HG03571 (cell line): ENCODE results near the gene MPZL3.

Source experiments
- ATAC-seq: cut with Tn5 transposase; IDR thresholded peaks from one replicate; pipeline ENCODE4 v1.9.1; 2021; ENCODE audit not compliant: unreplicated experiment

Gene MPZL3

GRCh38 chr11:118233377-118233776, 18.8 kb downstream of the MPZL3 start:
- no peak for ATAC-seq

GRCh38 chr11:118232659-118233058, 19.5 kb downstream of the MPZL3 start:
- no peak for ATAC-seq

GRCh38 chr11:118231461-118231860, 20.7 kb downstream of the MPZL3 start:
- ATAC-seq: no peak

- no peak for ATAC-seq
Observed at GRCh38 chr11:118230088-118230487, 22.1 kb downstream of the MPZL3 start.

- ATAC-seq: no peak
Observed at GRCh38 chr11:118229274-118229847, 22.8 kb downstream of the MPZL3 start.

- ATAC-seq: peak; percentile 63
Observed at GRCh38 chr11:118227865-118228785, 24.0 kb downstream of the MPZL3 start.

GRCh38 chr11:118226781-118227180, 25.4 kb downstream of the MPZL3 start:
- ATAC-seq: no peak

- no peak for ATAC-seq
Observed at GRCh38 chr11:118226296-118226695, 25.9 kb downstream of the MPZL3 start.

GRCh38 chr11:118224511-118225188, 27.5 kb downstream of the MPZL3 start, which contains the start of gene JAML:
Gene JAML (minus strand): TSS chr11:118225011. CDS start chr11:118214866, 10,145 bp downstream.
- ATAC-seq: no peak

- ATAC-seq: no peak
Observed at GRCh38 chr11:118223992-118224391, 28.2 kb downstream of the MPZL3 start.

GRCh38 chr11:118223570-118223969, 28.6 kb downstream of the MPZL3 start:
- no peak for ATAC-seq

- no peak for ATAC-seq
Observed at GRCh38 chr11:118222437-118222836, 29.7 kb downstream of the MPZL3 start.

GRCh38 chr11:118221419-118221818, 30.7 kb downstream of the MPZL3 start:
- no peak for ATAC-seq

GRCh38 chr11:118219732-118220131, 32.4 kb downstream of the MPZL3 start:
- no peak for ATAC-seq

- no peak for ATAC-seq
Observed at GRCh38 chr11:118219244-118219643, 32.9 kb downstream of the MPZL3 start.

- no peak for ATAC-seq
Observed at GRCh38 chr11:118217575-118217974, 34.6 kb downstream of the MPZL3 start.

- ATAC-seq: no peak
Observed at GRCh38 chr11:118216621-118217481, 35.3 kb downstream of the MPZL3 start.

GRCh38 chr11:118215765-118216164, 36.4 kb downstream of the MPZL3 start:
- ATAC-seq: no peak

- no peak for ATAC-seq
Observed at GRCh38 chr11:118215262-118215661, 36.9 kb downstream of the MPZL3 start.

- no peak for ATAC-seq
Observed at GRCh38 chr11:118214210-118214914, 37.8 kb downstream of the MPZL3 start.
